ENCODE measurements around the gene CAPS.

- no peak for TF ChIP-seq CTCF (IDR thresholded peaks at IDR 0.05 in 4 of 5, conservative IDR thresholded peaks at IDR 0.05 in 1 of 5)
- no peak for TF ChIP-seq POLR2A (IDR thresholded peaks at IDR 0.05)
These were observed 36.7 kb downstream of the CAPS start for GRCh38 chr19:5950741-5951140.
